Right lobe of liver (tissue), 6 donors: ENCODE measurements around the gene WIZ. TPM values are rescaled to one million over a fixed set of nuclear protein-coding genes. Genes with fewer than 3 reads are reported as not detected.

Experiments used
- ATAC-seq, 4 donors: fragments of 200-7000 bp; cut with Tn5 transposase; one replicate each; pipeline ENCODE4 v1.9.1; 2020; ENCODE audit warnings: mild to moderate bottlenecking in 4 of 4, moderate library complexity in 4 of 4
- DNase-seq, 3 donors: peaks; one replicate each; pipeline ENCODE4 v3.0.0-alpha.2; 2020
- H3K27ac ChIP-seq, 3 donors: fragments of 200-600 bp; one replicate each; pipeline ENCODE4 v1.8.0; 2022
- H3K27me3 ChIP-seq, 2 donors: fragments of 200-600 bp; one replicate each; pipeline ENCODE4 v1.8.0; 2022
- H3K36me3 ChIP-seq, 4 donors: fragments of 200-600 bp; sonication (generic) in 1 of 4; one replicate each; pipeline versions ENCODE4 v1.5.1 to v1.8.0; 2017 to 2022; ENCODE audit warnings: control low read depth in 1 of 4
- H3K4me1 ChIP-seq, 4 donors: fragments of 200-600 bp; sonication (generic) in 1 of 4; one replicate each; pipeline versions ENCODE4 v1.5.1 to v1.8.0; 2017 to 2022; ENCODE audit warnings: control low read depth in 1 of 4
- H3K4me3 ChIP-seq, 3 donors: fragments of 200-600 bp; one replicate each; pipeline ENCODE4 v1.8.0; 2022
- H3K9me3 ChIP-seq, 4 donors: fragments of 200-600 bp; sonication (generic) in 1 of 4; one replicate each; pipeline versions ENCODE4 v1.5.1 to v1.8.0; 2017 to 2022; ENCODE audit warnings: control low read depth in 1 of 4
- POLR2A ChIP-seq: fragments of 450-650 bp; IDR thresholded peaks from one replicate; pipeline ENCODE4 v1.6.1; 2017; ENCODE audit warnings: antibody characterized with exemption, mild to moderate bottlenecking
- WGBS: methylation state at CpG from one replicate; pipeline ENCODE4 v1.1.6; 2018; ENCODE audit warnings: low coverage, low lambda C conversion rate; ENCODE audit not compliant: insufficient coverage; ENCODE audit errors: missing lambda C conversion rate; 5-methylcytosine and 5-hydroxymethylcytosine counted together
- intact Hi-C, 2 donors: fragments of 100-400 bp; cut with DNase I; formaldehyde crosslinking; loops; one replicate each; pipeline versions ENCODE4 v1.11.2 to v1.14.1; 2022
- total RNA-seq, 6 experiments: library from RNA; depleted of rRNA in 2 of 6; stranded (reverse); fragments of >200 nt in 2 of 6; fragmentation: NEBNext Ultra II Directional in 3 of 6; extraction: Animal tissue kit (Norgen Biotek cat#: 25700) in 3 of 6; gene quantifications; one replicate each; pipeline versions ENCODE4 v1.1.0 to v1.2.4, GENCODE V29; 2016 to 2023
- TF ChIP-seq, protein P1 (sequence below), 4 donors: fragments of 200-600 bp in 3 of 4; fragments of 450-650 bp in 1 of 4; IDR thresholded peaks; one replicate each; pipeline versions ENCODE4 v1.5.1 to v1.8.0; 2016 to 2022; ENCODE audit warnings: antibody characterized with exemption in 4 of 4, mild to moderate bottlenecking in 2 of 4
- donor health status: DM: no; HTN: yes; CAD: no.
- donor health status: DM: no; HTN: no; CAD: no.
- donor health status: DM: no; HTN: no; CAD: no.
- donor health status: DM: no; HTN: yes; CAD: no.
- donor health status: DM: no; HTN: yes; CAD: no.

WIZ gene
- total RNA-seq, 6 experiments from 2014 or later: 12.5 to 24.4 (median 14.6) TPM

DNA sequence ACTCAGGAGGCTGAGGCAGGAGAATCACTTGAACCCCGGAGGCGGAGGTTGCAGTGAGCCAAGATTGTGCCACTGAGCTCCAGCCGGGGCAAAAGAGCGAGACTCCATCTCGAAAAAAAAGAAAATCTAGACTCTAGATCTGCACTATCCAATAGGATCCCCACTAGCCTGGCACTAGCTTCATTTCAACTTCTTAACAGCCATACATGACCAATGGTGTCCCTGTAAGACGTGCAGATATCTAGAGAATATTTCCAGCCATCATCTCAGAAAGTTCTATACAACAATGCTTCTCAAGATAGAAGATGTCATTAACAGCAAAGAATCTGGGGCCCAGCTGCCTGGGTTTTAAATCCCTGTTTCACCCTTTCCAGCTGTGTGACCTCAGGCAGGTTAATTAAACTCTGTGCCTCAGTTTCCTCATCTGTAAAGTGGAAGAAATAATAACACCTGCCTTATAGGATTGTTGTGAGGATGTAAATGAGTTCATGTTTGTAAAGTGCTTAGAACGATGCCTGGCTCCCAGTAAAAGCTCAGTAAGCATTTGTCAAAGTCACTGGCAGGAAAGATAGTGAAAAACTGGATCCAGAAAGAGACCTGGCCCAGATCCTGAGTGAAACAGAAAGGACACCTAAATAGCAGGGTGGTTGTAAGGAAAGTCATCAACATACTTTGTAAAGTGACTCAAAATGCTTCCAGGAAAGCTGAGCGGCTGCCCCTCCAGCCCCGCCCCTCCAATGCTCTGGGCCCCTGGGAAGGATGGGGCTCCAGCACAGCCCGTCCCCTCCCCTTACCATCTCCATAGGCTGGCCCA, 13.5 kb downstream of the WIZ start:
- H3K4me1 ChIP-seq: peaks cover 0 to 21% (median 10%) of the 10 kb centered on the region in 4 donors
- no peak overlapping the region for H3K27ac ChIP-seq
- WGBS: 84% methylated on average over 7 of the region's 10 CpGs
- H3K27me3 ChIP-seq: no peaks in the 10 kb centered on the region
- ATAC-seq: no peak
- no peak overlapping the region for H3K4me3 ChIP-seq
- TF ChIP-seq POLR2A: no peak
- TF ChIP-seq, protein P1, sequence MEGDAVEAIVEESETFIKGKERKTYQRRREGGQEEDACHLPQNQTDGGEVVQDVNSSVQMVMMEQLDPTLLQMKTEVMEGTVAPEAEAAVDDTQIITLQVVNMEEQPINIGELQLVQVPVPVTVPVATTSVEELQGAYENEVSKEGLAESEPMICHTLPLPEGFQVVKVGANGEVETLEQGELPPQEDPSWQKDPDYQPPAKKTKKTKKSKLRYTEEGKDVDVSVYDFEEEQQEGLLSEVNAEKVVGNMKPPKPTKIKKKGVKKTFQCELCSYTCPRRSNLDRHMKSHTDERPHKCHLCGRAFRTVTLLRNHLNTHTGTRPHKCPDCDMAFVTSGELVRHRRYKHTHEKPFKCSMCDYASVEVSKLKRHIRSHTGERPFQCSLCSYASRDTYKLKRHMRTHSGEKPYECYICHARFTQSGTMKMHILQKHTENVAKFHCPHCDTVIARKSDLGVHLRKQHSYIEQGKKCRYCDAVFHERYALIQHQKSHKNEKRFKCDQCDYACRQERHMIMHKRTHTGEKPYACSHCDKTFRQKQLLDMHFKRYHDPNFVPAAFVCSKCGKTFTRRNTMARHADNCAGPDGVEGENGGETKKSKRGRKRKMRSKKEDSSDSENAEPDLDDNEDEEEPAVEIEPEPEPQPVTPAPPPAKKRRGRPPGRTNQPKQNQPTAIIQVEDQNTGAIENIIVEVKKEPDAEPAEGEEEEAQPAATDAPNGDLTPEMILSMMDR (IDR thresholded peaks at IDR 0.05): no peak
- intact Hi-C loops: no loop called here
- H3K9me3 ChIP-seq: no peaks in the 10 kb centered on the region
- H3K36me3 ChIP-seq: no peaks in the 10 kb centered on the region
- no peak for DNase-seq

DNA sequence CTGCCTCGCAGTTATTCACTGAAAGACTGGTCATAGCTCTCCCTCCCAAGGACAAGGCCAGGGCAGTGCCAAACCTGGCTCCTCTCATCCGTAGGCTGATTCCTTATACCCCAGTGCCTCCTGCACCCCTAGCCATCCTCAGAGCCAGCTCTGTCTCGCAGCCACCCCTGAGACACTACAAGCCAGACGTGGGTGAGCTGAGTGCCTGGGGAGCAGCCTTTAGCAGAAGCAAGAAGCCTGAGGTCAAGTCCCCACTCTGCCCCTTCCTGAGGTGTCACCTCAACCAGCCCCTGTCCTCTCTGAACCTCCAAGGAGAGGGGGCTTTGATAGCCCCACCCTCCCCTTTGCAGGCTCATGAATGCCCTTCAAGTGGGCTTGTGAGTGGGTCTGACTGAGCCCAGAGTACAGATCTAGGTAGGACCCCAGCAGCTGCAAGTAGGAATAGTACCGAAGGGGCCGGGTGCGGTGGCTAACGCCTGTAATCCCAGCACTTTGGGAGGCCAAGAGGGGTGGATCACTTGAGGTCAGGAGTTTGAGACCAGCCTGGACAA, 16.2 kb downstream of the WIZ start:
- H3K4me1 ChIP-seq: peaks cover 0 to 31% (median 13%) of the 10 kb centered on the region in 4 donors
- ATAC-seq: no peak
- no peak for DNase-seq

DNA sequence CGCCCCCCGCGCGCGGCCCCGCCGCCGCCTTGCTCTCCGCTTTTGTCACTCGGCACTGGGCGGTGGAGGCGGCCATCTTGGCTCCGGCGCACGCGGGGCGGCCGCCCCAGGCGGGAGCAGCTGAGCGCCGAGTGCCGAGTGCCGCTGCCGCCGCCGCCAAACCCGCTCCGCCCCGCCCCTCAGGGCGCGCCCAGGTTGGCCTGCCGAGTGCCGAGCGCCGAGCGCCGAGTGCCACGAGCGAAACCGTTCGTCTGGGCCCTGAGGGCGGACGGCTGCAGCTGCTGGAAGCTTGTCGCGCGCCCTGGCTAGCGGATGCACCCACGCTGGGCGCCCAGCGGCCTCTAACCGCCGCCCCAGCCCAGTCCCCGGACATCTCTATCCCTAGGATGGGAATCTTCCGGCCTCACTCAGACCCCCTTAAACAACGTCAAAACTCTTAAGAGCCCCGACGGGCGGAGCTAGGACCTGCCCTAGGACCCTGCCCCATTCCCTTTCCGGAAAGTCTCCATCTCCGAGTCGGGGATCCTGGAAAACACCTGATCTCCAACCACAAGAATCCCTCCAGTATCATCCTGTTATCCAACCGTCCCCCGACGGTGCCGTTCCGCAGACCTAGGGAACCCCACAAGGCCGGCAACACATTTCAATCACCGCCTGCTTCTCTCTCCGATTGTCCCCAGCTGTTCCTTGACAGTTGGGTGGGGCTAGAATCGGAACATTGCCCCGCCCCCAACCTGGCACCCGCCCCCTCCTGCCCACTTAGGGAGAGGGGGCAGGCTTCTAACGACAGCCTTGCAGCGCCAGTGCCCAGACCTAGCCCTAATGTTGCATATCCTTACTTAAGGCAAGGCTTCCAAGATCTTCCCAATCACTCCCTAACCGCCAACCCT, 16.9 kb downstream of the WIZ start:
- Histone ChIP-seq H3K4me3 (peak overlapping the region; percentile 45 to 75 (median 66)), H3K9me3 (no peaks in the 10 kb centered on the region), H3K27ac (peak overlapping the region; percentile 45 to 82 (median 65)), H3K4me1 (peaks cover 0 to 24% (median 10%) of the 10 kb centered on the region in 4 donors), H3K36me3 (no peaks in the 10 kb centered on the region), H3K27me3 (no peaks in the 10 kb centered on the region)
- TF ChIP-seq, protein P1 (IDR thresholded peaks at IDR 0.05): no peak
- peak; percentile 44 for TF ChIP-seq POLR2A
- peak; percentile 92 to 98 (median 93) for ATAC-seq
- WGBS: 7% methylated on average over 14 of the region's 75 CpGs
- intact Hi-C loops: no loop called here
- DNase-seq: peak; percentile 93 to 95 (median 94)

More for the DNA sequence above, 16.2 kb downstream of the WIZ start:
- Histone ChIP-seq H3K4me3 (peak overlapping the region in 1 of 3 donors; percentile 75), H3K9me3 (no peaks in the 10 kb centered on the region), H3K36me3 (no peaks in the 10 kb centered on the region), H3K27me3 (no peaks in the 10 kb centered on the region), H3K27ac (peak overlapping the region in 1 of 3 donors; percentile 82)
- intact Hi-C loops: no loop called here
- 81% methylated on average over 6 of the region's 8 CpGs for WGBS
- TF ChIP-seq, protein P1 (IDR thresholded peaks at IDR 0.05): no peak
- no peak for TF ChIP-seq POLR2A

DNA sequence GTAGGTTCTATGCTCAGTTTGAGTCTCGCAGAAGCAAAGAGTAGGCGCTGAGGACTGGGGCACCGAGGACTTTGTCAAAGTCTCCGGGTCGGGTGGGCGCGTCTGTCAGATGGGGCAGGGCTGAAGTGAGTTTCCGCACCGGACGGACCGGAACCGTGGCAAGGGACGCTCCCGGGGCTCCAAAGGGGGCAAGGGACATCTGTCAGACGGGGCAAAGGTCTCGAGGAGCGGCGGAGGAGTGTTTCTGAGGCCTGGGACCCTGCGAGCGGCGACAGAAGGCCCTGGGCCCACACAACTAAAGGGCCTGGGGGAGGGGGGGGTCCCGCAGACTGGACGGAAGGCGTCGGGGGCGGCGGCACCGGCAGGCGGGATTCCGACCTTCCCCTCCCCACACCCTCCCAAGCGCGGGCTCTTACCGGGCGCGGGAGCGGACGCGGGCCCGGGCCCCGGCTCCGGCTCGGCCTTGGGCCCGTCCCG, 17.7 kb downstream of the WIZ start:
- Histone ChIP-seq H3K27ac (peak overlapping the region in 2 of 3 donors; percentile 10 to 38), H3K4me1 (peaks cover 0 to 19% (median 6%) of the 10 kb centered on the region in 4 donors), H3K36me3 (peaks cover 0 to 3% (median 0%) of the 10 kb centered on the region in 4 donors), H3K27me3 (no peaks in the 10 kb centered on the region), H3K4me3 (peak overlapping the region; percentile 66 to 81 (median 73)), H3K9me3 (no peaks in the 10 kb centered on the region)
- no peak for TF ChIP-seq POLR2A
- TF ChIP-seq, protein P1 (IDR thresholded peaks at IDR 0.05): no peak
- ATAC-seq (no peak), DNase-seq (no peak)
- WGBS: under 1% methylated on average over 29 of the region's 44 CpGs
- intact Hi-C loops: no loop called here
